Stimulated activated CD4-positive, alpha-beta T cell treated with anti-CD3 and anti-CD28 coated beads, Interleukin-4, amount 100 ng/mL, for 48 hours (primary cell): ENCODE data around the gene GABRB3.

Experiments used
- DNase-seq, 2 donors: peaks; one replicate each; pipeline ENCODE4 v3.0.0-alpha.2; 2020; ENCODE audit warnings: low read depth in 2 of 2

The GABRB3 gene

GRCh38 chr15:26676115-26676514 lies 96.8 kb downstream of the GABRB3 start:
- DNase-seq: no peak

- no peak for DNase-seq
These were observed 98.4 kb downstream of the GABRB3 start for GRCh38 chr15:26674467-26674866.

- no peak for DNase-seq
These were observed 99.4 kb downstream of the GABRB3 start for GRCh38 chr15:26673445-26673844.

DNA sequence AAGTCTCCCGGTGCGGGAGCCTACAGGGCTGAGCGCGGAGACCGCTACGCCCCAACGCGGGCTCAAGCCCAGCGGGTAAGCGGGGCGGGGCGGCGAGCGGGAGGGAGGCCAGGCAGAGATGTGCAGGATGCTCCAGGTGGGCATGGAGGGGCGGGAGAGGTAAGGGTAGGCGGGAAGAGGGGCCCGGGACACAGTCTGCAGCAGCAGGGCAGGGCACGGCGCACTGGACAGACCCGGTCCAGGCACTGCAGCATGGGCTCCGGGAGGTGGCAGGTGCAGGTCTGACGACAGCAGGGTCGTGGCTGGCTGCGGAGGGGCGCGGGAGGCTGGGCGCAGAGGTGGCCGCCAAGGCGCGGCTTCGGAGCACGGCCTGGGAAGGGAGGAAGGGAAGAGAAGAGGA lies 102.8 kb downstream of the GABRB3 start:
- DNase-seq: no peak

DNA sequence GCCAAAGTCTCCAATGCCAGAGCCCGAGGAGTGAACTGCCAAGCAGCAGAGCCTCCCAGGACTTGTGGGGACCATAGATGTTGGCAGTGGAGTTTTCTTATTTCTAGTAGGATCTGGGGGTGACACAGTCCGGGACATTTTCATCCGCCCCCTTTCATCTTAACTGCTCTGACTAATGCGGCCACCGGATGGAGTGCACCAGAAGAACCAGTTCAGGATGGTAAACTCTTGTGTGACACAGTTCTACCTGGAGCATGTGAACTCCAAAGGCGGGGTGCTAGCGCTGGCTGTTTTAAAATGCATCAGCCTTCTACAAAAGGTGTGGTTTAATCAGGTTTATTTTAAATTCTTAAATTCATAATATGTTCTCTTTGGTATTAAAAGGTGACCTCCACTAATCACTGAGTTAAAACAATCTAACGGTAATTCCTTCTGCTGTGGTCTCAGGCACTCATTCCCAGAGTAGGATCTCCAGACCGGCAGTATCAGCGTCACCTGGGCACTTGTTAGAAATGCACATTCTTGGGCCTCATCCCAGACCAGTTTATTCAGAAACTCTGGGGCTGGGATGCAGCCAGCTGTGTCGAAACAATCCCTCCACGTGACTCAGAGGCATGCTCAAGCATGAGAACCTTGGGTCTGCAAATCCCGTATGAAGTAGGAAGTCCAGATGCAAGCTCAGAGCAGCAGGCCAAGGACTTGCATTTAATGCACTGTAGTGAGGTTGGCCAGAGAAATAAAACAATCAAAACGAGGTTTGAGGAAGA lies 105.5 kb downstream of the GABRB3 start:
- DNase-seq: no peak

GRCh38 chr15:26665957-26666791 lies 106.7 kb downstream of the GABRB3 start:
- DNase-seq: no peak

- no peak for DNase-seq
These were observed 110.6 kb downstream of the GABRB3 start for GRCh38 chr15:26662283-26662682.

DNA sequence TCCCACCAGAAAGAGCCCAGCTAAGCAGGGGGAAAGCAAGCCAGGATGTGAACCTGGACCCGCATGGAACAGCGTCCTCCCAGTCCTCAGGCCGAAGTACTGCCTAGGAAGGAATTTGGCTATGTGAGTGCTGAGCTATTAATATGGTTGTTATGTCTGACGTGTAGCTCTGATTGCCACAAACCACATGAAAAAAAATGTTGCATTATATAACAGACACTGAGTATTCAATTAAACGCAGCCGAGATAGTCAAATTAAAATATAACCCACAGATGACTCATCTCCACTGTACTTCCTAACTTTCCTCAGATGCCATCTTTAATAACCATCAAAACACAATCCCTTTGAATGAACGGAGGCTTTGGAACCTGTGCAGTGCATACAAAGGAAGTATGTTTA lies 111.1 kb downstream of the GABRB3 start:
- DNase-seq: no peak

- no peak for DNase-seq
These were observed 111.8 kb downstream of the GABRB3 start for GRCh38 chr15:26661107-26661506.

DNA sequence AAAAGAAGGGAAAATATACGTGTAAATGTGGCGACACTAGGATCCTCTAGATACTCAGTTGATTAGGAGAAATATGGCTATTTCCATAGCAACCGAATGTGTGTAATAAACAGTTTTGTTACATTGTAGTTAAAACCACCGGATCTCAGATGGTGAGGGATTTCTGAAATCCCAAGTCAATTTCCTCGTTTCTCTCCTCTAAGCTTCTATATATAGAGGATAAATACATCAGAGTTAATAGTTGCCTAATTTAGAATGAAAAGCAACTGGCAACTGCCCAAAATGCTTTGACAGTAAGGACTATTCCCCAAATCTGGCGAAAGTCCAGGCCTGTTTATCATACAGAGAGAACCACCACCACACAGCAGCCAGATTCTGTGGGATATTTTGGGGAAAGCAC lies 112.6 kb downstream of the GABRB3 start:
- DNase-seq: no peak

GRCh38 chr15:26658290-26658689 lies 114.6 kb downstream of the GABRB3 start:
- DNase-seq: no peak

- no peak for DNase-seq
These were observed 116.8 kb downstream of the GABRB3 start for GRCh38 chr15:26656080-26656479.

- DNase-seq: no peak
These were observed 121.0 kb downstream of the GABRB3 start for GRCh38 chr15:26651909-26652308.

DNA sequence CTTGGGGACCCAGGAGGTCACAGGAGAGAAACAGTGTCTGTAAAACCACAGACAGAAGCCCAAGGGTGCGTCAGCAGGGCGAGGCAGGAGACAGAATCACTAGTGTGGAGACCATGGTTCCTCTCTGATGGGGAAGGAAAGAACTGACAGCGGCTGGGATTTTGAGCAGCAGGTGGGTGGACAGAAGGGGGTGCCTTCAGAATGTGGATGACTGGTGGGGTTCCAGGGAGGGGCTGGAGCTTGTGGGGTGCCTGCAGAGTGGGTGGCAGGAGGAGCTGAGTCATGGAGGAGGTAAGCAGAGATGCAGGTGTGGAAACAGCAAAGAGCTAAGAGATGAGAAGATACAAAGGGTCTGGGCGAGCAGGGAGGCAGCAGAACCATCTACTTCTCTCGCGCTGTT lies 124.2 kb downstream of the GABRB3 start:
- DNase-seq: no peak

DNA sequence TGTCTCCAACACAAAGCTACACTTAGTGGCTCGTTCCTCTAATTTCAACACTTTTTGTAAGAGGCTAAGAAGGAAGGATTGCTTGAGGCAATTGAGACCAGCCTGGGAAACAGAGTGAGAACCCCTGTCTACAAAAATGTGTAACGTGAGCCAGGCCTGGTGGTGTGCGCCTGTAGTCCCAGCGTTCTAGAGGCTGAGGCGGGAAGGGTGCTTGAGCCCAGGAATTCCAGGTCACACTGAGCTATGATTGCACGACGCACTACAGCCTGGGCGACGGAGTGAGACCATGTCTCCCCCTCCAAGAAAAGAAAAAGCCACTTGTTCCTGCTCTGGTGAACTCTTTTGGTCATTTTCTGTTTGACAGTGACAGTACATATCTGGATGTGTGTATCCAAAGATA lies 127.9 kb downstream of the GABRB3 start:
- no peak for DNase-seq

DNA sequence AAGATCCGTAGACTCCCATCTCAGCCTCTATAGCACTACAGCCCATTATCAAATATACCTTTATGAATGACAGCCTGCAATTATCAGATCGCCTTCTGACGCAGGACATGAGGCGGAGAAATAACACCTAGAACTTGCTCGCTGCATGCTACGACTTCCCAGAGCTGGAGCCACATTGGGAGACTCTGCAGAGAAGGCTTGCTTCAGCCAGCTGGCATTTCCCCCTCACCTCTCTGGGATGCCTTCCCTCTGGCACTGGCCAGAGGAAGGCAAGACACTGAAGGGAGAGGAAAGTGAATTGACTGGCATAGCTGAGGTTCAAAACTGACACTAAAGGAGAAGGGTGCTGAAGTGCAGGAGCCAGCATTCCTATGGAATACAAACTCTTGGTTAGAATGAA lies 131.7 kb downstream of the GABRB3 start:
- no peak for DNase-seq

GRCh38 chr15:26640601-26641000 lies 132.3 kb downstream of the GABRB3 start:
- DNase-seq: no peak

GRCh38 chr15:26639966-26640365 lies 132.9 kb downstream of the GABRB3 start:
- no peak for DNase-seq

- no peak for DNase-seq
These were observed 137.3 kb downstream of the GABRB3 start for GRCh38 chr15:26635614-26636013.

DNA sequence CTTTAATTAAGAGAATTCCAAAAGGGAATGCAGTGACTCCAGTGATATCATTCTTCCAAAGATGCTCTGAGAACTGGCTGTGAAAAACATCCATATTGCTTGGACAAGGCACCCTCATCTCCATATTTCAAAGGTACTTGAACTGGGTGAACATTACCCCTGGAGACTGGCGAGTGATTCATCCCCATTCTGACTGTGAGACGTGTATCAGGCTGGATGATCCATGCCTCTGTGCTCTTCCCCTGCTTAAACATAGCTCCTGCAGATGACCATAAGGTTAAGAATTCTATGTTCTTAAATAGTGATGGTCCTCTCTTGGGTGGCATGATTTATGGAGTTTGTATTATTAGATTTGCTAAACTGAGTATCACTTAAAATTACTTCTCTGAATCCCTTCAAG lies 137.8 kb downstream of the GABRB3 start:
- DNase-seq: no peak

GRCh38 chr15:26634319-26634718 lies 138.5 kb downstream of the GABRB3 start:
- DNase-seq: no peak

- no peak for DNase-seq
These were observed 140.4 kb downstream of the GABRB3 start for GRCh38 chr15:26632500-26632899.

DNA sequence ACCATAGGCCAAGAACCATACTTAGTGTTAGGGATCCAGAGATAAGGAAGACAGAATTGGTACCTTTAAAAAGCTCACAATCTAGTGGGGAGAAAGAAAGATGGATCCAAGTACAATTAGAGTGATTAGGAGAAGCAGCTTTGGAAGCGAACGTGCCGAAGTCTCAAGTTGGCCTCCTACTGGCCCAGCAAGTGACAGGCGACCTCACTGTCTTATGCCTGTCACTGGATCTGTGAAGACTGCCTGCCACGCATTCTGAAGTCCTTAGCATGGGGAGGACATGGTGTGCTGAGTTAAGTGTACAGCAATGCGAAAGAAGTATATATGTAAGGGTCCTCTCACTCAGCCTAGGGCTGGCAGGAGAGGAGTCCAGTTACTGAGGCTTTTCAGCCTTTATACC lies 141.0 kb downstream of the GABRB3 start:
- no peak for DNase-seq
